NT2/D1 (cell line): ENCODE measurements around the gene JMY.

Experiments
- SUZ12 ChIP-seq: IDR thresholded peaks from 2 replicates; pipeline ENCODE4 v1.6.1; 2011; ENCODE audit not compliant: insufficient read length, insufficient read depth; ENCODE audit errors: extremely low read depth
- YY1 ChIP-seq: IDR thresholded peaks from 2 replicates; pipeline ENCODE4 v1.6.1; 2011; ENCODE audit not compliant: insufficient read length, insufficient read depth
- ZNF274 ChIP-seq: IDR thresholded peaks from 2 replicates; pipeline ENCODE4 v1.6.1; 2011; ENCODE audit warnings: mild to moderate bottlenecking, low read depth, low read length

GRCh38 chr5:79330071-79330470 is 94.1 kb downstream of the JMY start:
- TF ChIP-seq ZNF274 (no peak), YY1 (no peak), SUZ12 (no peak)
